Lower leg skin (tissue), 4 donors: ENCODE data around the gene FETUB. TPM values are rescaled to one million over a fixed set of nuclear protein-coding genes. Genes with fewer than 3 reads are reported as not detected.

Source experiments
- DNase-seq, 2 donors: peaks; one replicate each; pipeline ENCODE4 v3.0.0-alpha.2; 2019; ENCODE audit warnings: low spot score in 2 of 2
- H3K4me3 ChIP-seq: fragments of 200-600 bp; sonication (generic); 2 replicates; pipeline ENCODE4 v1.5.1; 2017; ENCODE audit warnings: mild to moderate bottlenecking, low read depth; ENCODE audit not compliant: poor library complexity, severe bottlenecking
- CTCF ChIP-seq, 3 donors: fragments of 450-650 bp; IDR thresholded peaks; one replicate each; pipeline ENCODE4 v1.5.1; 2016; ENCODE audit warnings: antibody characterized with exemption in 3 of 3, mild to moderate bottlenecking in 3 of 3, moderate library complexity in 2 of 3
- POLR2A ChIP-seq, 2 donors: fragments of 450-650 bp; IDR thresholded peaks; one replicate each; pipeline ENCODE4 v1.6.1; 2016 to 2017; ENCODE audit warnings: antibody characterized with exemption in 2 of 2, mild to moderate bottlenecking in 1 of 2, moderate library complexity in 1 of 2
- WGBS, 2 donors: methylation state at CpG; one replicate each; pipeline ENCODE4 v1.1.5; 2018; 5-methylcytosine and 5-hydroxymethylcytosine counted together
- intact Hi-C: fragments of 100-400 bp; cut with DNase I; formaldehyde crosslinking; loops from one replicate; pipeline ENCODE4 v1.15.0; 2023; ENCODE audit warnings: low total_unique reads
- total RNA-seq, 4 donors: library from RNA; depleted of rRNA; stranded (reverse); fragments of >200 nt; gene quantifications; one replicate each; pipeline ENCODE4 v1.1.0, GENCODE V29; 2016

Gene FETUB
- 10 to 100 TPM in 2 of 4 donors, 1 to 10 TPM in 2; 4.0 to 13.5 (median 9.3) TPM for total RNA-seq

- H3K4me3 ChIP-seq, result no peak within 1 kb of the TSS
- 44 to 53% methylated on average over 1 of the region's 1 CpG for WGBS, 2 donors
- intact Hi-C loops, result no loop called here
- no peak for TF ChIP-seq POLR2A (IDR thresholded peaks at IDR 0.05)
- TF ChIP-seq CTCF (IDR thresholded peaks at IDR 0.05), result no peak
- DNase-seq, result no peak
Observed at GRCh38 chr3:186639778-186640472, at the start of gene FETUB. FETUB (plus strand) TSS chr3:186640399; CDS start chr3:186640461, 62 bp downstream.

- DNase-seq, result no peak
- intact Hi-C loops, result no loop called here
- TF ChIP-seq CTCF (IDR thresholded peaks at IDR 0.05) (no peak), POLR2A (IDR thresholded peaks at IDR 0.05) (no peak)
- WGBS, 2 donors, result 81 to 82% methylated on average over 7 of the region's 7 CpGs
- no peak overlapping the region for H3K4me3 ChIP-seq
Observed at GRCh38 chr3:186590580-186591295, 49.5 kb upstream of the FETUB start.

GRCh38 chr3:186592682-186593081, 47.5 kb upstream of the FETUB start:
- no peak for DNase-seq
- no peak overlapping the region for H3K4me3 ChIP-seq
- TF ChIP-seq CTCF (IDR thresholded peaks at IDR 0.05) (no peak), POLR2A (IDR thresholded peaks at IDR 0.05) (no peak)
- 90% methylated on average over 4 of the region's 4 CpGs for WGBS, 2 donors
- intact Hi-C loops, result no loop called here

- TF ChIP-seq POLR2A (IDR thresholded peaks at IDR 0.05), result no peak
- TF ChIP-seq CTCF (IDR thresholded peaks at IDR 0.05), result no peak
- intact Hi-C loops, result no loop called here
- DNase-seq, result no peak
- WGBS, 2 donors, result 91 to 98% methylated on average over 3 of the region's 3 CpGs
- no peak overlapping the region for H3K4me3 ChIP-seq
Observed at GRCh38 chr3:186593862-186594261, 46.3 kb upstream of the FETUB start.

- DNase-seq, result no peak
- TF ChIP-seq CTCF (IDR thresholded peaks at IDR 0.05) (no peak), POLR2A (IDR thresholded peaks at IDR 0.05) (no peak)
- H3K4me3 ChIP-seq, result no peak overlapping the region
- WGBS, 2 donors, result 86 to 87% methylated on average over 6 of the region's 6 CpGs
- intact Hi-C loops, result no loop called here
Observed at GRCh38 chr3:186594591-186595113, 45.5 kb upstream of the FETUB start.
